H1 (cell line): ENCODE results near the gene GALNT9. TPM values are rescaled to one million over a fixed set of nuclear protein-coding genes. Genes with fewer than 3 reads are reported as not detected.

Source experiments
- CTCF ChIA-PET: fragments of 300-600 bp; sonication (Branson Sonifier 250); formaldehyde crosslinking; loops from one replicate; lab custom pipeline; 2021; ENCODE audit not compliant: partially characterized antibody; lab: Charles Lee
- POLR2A ChIA-PET: fragments of 300-600 bp; sonication (Branson Sonifier 250); formaldehyde crosslinking; loops from one replicate; lab custom pipeline; 2021; ENCODE audit warnings: inconsistent platforms; ENCODE audit not compliant: partially characterized antibody; lab: Charles Lee
- DNase-seq, 2 experiments: peaks; one replicate each; pipeline versions ENCODE4 v3.0.0 to v3.0.0-alpha.2; 2010 to 2022; ENCODE audit warnings: low spot score in 2 of 2, low read depth in 1 of 2, mixed read lengths in 1 of 2
- FAIRE-seq: peaks from 2 replicates; lab custom pipeline; 2011; peaks lifted over from hg19 to GRCh38; lab: Jason Lieb, UNC
- H2AFZ ChIP-seq: 2 replicates; pipeline ENCODE4 v1.8.1; 2012; ENCODE audit warnings: low read length, inconsistent platforms
- H2AK5ac ChIP-seq: 2 replicates; pipeline ENCODE4 v1.6.1; 2013; ENCODE audit warnings: low read depth, low read length
- H2BK120ac ChIP-seq: replicated peaks from 2 replicates; pipeline ENCODE3; 2013; ENCODE audit warnings: low read depth, low read length, inconsistent platforms
- H2BK12ac ChIP-seq: 2 replicates; pipeline ENCODE4 v1.6.1; 2013; ENCODE audit warnings: low read depth, low read length
- H2BK15ac ChIP-seq: 2 replicates; pipeline ENCODE4 v1.6.1; 2013; ENCODE audit warnings: low read length
- H2BK20ac ChIP-seq: 2 replicates; pipeline ENCODE4 v1.6.1; 2013; ENCODE audit warnings: low read length
- H2BK5ac ChIP-seq: 2 replicates; pipeline ENCODE4 v1.6.1; 2013; ENCODE audit warnings: low read depth, low read length
- H3K14ac ChIP-seq: 2 replicates; pipeline ENCODE4 v1.6.1; 2013; ENCODE audit warnings: inconsistent platforms; ENCODE audit not compliant: insufficient read length
- H3K18ac ChIP-seq: 2 replicates; pipeline ENCODE4 v1.6.1; 2013; ENCODE audit warnings: low read length; ENCODE audit errors: extremely low read depth
- H3K23ac ChIP-seq: 2 replicates; pipeline ENCODE4 v1.6.1; 2013; ENCODE audit warnings: inconsistent platforms; ENCODE audit not compliant: insufficient read length
- H3K23me2 ChIP-seq: 2 replicates; pipeline ENCODE4 v1.6.1; 2013; ENCODE audit warnings: low read depth, low read length
- H3K27ac ChIP-seq: 2 replicates; pipeline ENCODE4 v1.6.1; 2011; ENCODE audit warnings: low read depth, low read length, inconsistent platforms
- H3K27me3 ChIP-seq, 4 experiments: replicated peaks in 1 of 4; 1 replicate in 1 of 4; 2 replicates in 3 of 4; pipeline versions ENCODE4 v1.6.1 to v1.8.1; 2011 to 2013; ENCODE audit warnings: low read length in 3 of 4, mild to moderate bottlenecking in 3 of 4, inconsistent platforms in 2 of 4, mixed read lengths in 2 of 4, moderate library complexity in 1 of 4; ENCODE audit not compliant: control insufficient read depth in 3 of 4, insufficient read depth in 3 of 4; ENCODE audit errors: extremely low read depth in 1 of 4
- H3K36me3 ChIP-seq, 4 experiments: 2 replicates each; pipeline versions ENCODE4 v1.6.1 to v1.8.1; 2011 to 2013; ENCODE audit warnings: mild to moderate bottlenecking in 4 of 4, low read length in 3 of 4, moderate library complexity in 2 of 4, control low read depth in 1 of 4, inconsistent platforms in 1 of 4; ENCODE audit not compliant: insufficient read depth in 4 of 4, control insufficient read depth in 2 of 4
- H3K4ac ChIP-seq: replicated peaks from 2 replicates; pipeline ENCODE3; 2013; ENCODE audit warnings: low read length, low read depth, mixed read lengths, inconsistent platforms; ENCODE audit not compliant: insufficient read length
- H3K4me1 ChIP-seq, 4 experiments: replicated peaks in 1 of 4; 1 replicate in 1 of 4; 2 replicates in 3 of 4; pipeline versions ENCODE4 v1.6.1 to v1.8.1; 2011 to 2013; ENCODE audit warnings: low read length in 3 of 4, inconsistent platforms in 2 of 4, mixed read lengths in 1 of 4; ENCODE audit not compliant: insufficient read depth in 4 of 4, control insufficient read depth in 3 of 4
- H3K4me2 ChIP-seq, 2 experiments: 2 replicates each; pipeline versions ENCODE4 v1.6.1 to v1.8.1; 2011 to 2013; ENCODE audit warnings: low read depth in 2 of 2, low read length in 2 of 2, control low read depth in 1 of 2, inconsistent platforms in 1 of 2, mild to moderate bottlenecking in 1 of 2; ENCODE audit not compliant: insufficient read depth in 1 of 2
- H3K4me3 ChIP-seq, 4 experiments: fragments of 200-600, 300-600 bp in 1 of 4; sonication (generic), shearing (Covaris generic), sonication (Bioruptor Twin) in 1 of 4; 2 replicates each; pipeline versions ENCODE4 v1.5.1 to v1.8.1; 2011 to 2016; ENCODE audit warnings: low read length in 4 of 4, low read depth in 3 of 4, control low read depth in 2 of 4, inconsistent platforms in 2 of 4, mild to moderate bottlenecking in 2 of 4, mixed read lengths in 1 of 4, moderate library complexity in 1 of 4; ENCODE audit not compliant: insufficient read depth in 2 of 4; ENCODE audit errors: extremely low read depth in 1 of 4
- H3K56ac ChIP-seq: replicated peaks from 2 replicates; pipeline ENCODE3; 2013; ENCODE audit warnings: low read depth, mild to moderate bottlenecking, mixed read lengths, low read length, inconsistent platforms; ENCODE audit not compliant: insufficient read length
- H3K79me1 ChIP-seq: 2 replicates; pipeline ENCODE4 v1.6.1; 2013; ENCODE audit warnings: low read depth, low read length, control low read depth
- H3K79me2 ChIP-seq, 2 experiments: 2 replicates each; pipeline versions ENCODE4 v1.6.1 to v1.8.1; 2012 to 2013; ENCODE audit warnings: low read length in 2 of 2, mild to moderate bottlenecking in 2 of 2, inconsistent platforms in 1 of 2; ENCODE audit not compliant: insufficient read depth in 2 of 2, control insufficient read depth in 1 of 2
- H3K9ac ChIP-seq, 4 experiments: replicated peaks in 1 of 4; 1 replicate in 1 of 4; 2 replicates in 3 of 4; pipeline versions ENCODE4 v1.6.1 to v1.8.1; 2011 to 2013; ENCODE audit warnings: low read depth in 3 of 4, low read length in 3 of 4, control low read depth in 2 of 4, mild to moderate bottlenecking in 2 of 4, moderate library complexity in 2 of 4, inconsistent platforms in 1 of 4; ENCODE audit errors: extremely low read depth in 1 of 4
- H3K9me3 ChIP-seq, 2 experiments: 2 replicates each; pipeline versions ENCODE4 v1.6.1 to v1.8.1; 2012 to 2013; ENCODE audit warnings: mild to moderate bottlenecking in 2 of 2, moderate library complexity in 2 of 2, control low read depth in 1 of 2, inconsistent platforms in 1 of 2, low read depth in 1 of 2, low read length in 1 of 2, mixed read lengths in 1 of 2; ENCODE audit not compliant: insufficient read depth in 2 of 2
- H4K20me1 ChIP-seq, 2 experiments: replicated peaks in 1 of 2; 2 replicates each; pipeline versions ENCODE3 to v1.8.1; 2011 to 2013; ENCODE audit warnings: inconsistent platforms in 2 of 2, low read length in 2 of 2, mild to moderate bottlenecking in 1 of 2; ENCODE audit not compliant: insufficient read depth in 2 of 2, control insufficient read depth in 1 of 2
- H4K5ac ChIP-seq: 2 replicates; pipeline ENCODE4 v1.6.1; 2013; ENCODE audit warnings: low read length, low read depth, mixed read lengths, inconsistent platforms; ENCODE audit not compliant: insufficient read length
- H4K8ac ChIP-seq: 2 replicates; pipeline ENCODE4 v1.8.0; 2013; ENCODE audit warnings: mild to moderate bottlenecking, moderate library complexity, low read length, inconsistent platforms; ENCODE audit not compliant: insufficient read depth; ENCODE audit errors: extremely low read depth
- H4K91ac ChIP-seq: replicated peaks from 2 replicates; pipeline ENCODE3; 2013; ENCODE audit warnings: low read length, mixed read lengths, inconsistent platforms; ENCODE audit not compliant: insufficient read length
- BRCA1 ChIP-seq: IDR thresholded peaks from 2 replicates; pipeline ENCODE4 v1.6.1; 2012; ENCODE audit warnings: low read depth, low read length, improper control_type of control experiment
- CBX5 ChIP-seq: fragments of 300-800, 300-1000 bp; sonication (generic); IDR thresholded peaks from 2 replicates; pipeline ENCODE4 v1.7.1; 2016; ENCODE audit warnings: antibody characterized with exemption, low read length, low read depth
- CEBPB ChIP-seq: IDR thresholded peaks from 2 replicates; pipeline ENCODE4 v1.6.1; 2012; ENCODE audit warnings: low read depth, low read length
- EP300 ChIP-seq, 2 experiments: IDR thresholded peaks; 1 replicate in 1 of 2; 2 replicates in 1 of 2; pipeline ENCODE4 v1.6.1; 2011 to 2012; ENCODE audit warnings: low read depth in 2 of 2, low read length in 2 of 2, mild to moderate bottlenecking in 2 of 2, borderline replicate concordance in 1 of 2, inconsistent platforms in 1 of 2, moderate library complexity in 1 of 2
- HDAC6 ChIP-seq: IDR thresholded peaks from one replicate; pipeline ENCODE4 v1.7.1; 2012; ENCODE audit warnings: low read depth, mild to moderate bottlenecking, inconsistent platforms, low read length, moderate library complexity
- SIN3A ChIP-seq, 2 experiments: IDR thresholded peaks in 1 of 2; conservative IDR thresholded peaks in 1 of 2; 2 replicates each; pipeline ENCODE4 v1.6.1; 2011 to 2012; ENCODE audit warnings: low read length in 2 of 2, improper control_type of control experiment in 1 of 2, low read depth in 1 of 2, mild to moderate bottlenecking in 1 of 2
- TAF1 ChIP-seq: IDR thresholded peaks from 2 replicates; pipeline ENCODE4 v1.6.1; 2011; ENCODE audit warnings: mild to moderate bottlenecking, low read depth, low read length
- ZNF274 ChIP-seq: IDR thresholded peaks from 2 replicates; pipeline ENCODE4 v1.7.0; 2012; ENCODE audit warnings: low read length, borderline replicate concordance; ENCODE audit errors: extremely low read depth
- WGBS, 2 experiments: shearing (Covaris generic) in 1 of 2; methylation state at CpG; one replicate each; pipeline versions ENCODE4 v1.1.6 to v1.1.7; 2013 to 2015; ENCODE audit warnings: low lambda C conversion rate in 2 of 2, mixed read lengths in 2 of 2, inconsistent platforms in 1 of 2, low coverage in 1 of 2, missing lambda C conversion rate in 1 of 2; ENCODE audit not compliant: insufficient replicate concordance in 2 of 2, insufficient coverage in 1 of 2, insufficient read length in 1 of 2; ENCODE audit errors: extremely low coverage in 1 of 2, missing lambda C conversion rate in 1 of 2; 5-methylcytosine and 5-hydroxymethylcytosine counted together
- polyA plus RNA-seq, 7 experiments: library from polyadenylated mRNA; depleted of rRNA in 3 of 7; stranded (reverse) in 5 of 7; unstranded in 2 of 7; fragments of >200 nt in 5 of 7; fragments of 200-250 nt in 2 of 7; gene quantifications; 1 replicate in 5 of 7; 2 replicates in 1 of 7; 4 replicates in 1 of 7; pipeline versions ENCODE4 v1.2.1 to v1.2.3, GENCODE V29; 2011 to 2013; ENCODE audit warnings: missing spikeins in 2 of 7, mixed read lengths in 2 of 7
- total RNA-seq: library from RNA; stranded (reverse); fragmentation: NEBNext Ultra II Directional; extraction: Animal tissue kit (Norgen Biotek cat#: 25700); gene quantifications from 2 replicates; pipeline ENCODE4 v1.2.1, GENCODE V29; 2021
- TF ChIP-seq, protein P1 (sequence below): IDR thresholded peaks from 2 replicates; pipeline ENCODE4 v1.6.1; 2011; ENCODE audit warnings: low read depth, mild to moderate bottlenecking, low read length; ENCODE audit not compliant: insufficient read depth
- TF ChIP-seq, protein P2 (sequence below): IDR thresholded peaks from 2 replicates; pipeline ENCODE4 v1.6.1; 2012; ENCODE audit warnings: inconsistent platforms

GALNT9 gene
- total and polyA plus RNA-seq, 2 of the 8 experiments (the other 6 are each of a cell fraction or from before 2014, with no cell fraction given), result 2.0 to 3.6 TPM

DNA sequence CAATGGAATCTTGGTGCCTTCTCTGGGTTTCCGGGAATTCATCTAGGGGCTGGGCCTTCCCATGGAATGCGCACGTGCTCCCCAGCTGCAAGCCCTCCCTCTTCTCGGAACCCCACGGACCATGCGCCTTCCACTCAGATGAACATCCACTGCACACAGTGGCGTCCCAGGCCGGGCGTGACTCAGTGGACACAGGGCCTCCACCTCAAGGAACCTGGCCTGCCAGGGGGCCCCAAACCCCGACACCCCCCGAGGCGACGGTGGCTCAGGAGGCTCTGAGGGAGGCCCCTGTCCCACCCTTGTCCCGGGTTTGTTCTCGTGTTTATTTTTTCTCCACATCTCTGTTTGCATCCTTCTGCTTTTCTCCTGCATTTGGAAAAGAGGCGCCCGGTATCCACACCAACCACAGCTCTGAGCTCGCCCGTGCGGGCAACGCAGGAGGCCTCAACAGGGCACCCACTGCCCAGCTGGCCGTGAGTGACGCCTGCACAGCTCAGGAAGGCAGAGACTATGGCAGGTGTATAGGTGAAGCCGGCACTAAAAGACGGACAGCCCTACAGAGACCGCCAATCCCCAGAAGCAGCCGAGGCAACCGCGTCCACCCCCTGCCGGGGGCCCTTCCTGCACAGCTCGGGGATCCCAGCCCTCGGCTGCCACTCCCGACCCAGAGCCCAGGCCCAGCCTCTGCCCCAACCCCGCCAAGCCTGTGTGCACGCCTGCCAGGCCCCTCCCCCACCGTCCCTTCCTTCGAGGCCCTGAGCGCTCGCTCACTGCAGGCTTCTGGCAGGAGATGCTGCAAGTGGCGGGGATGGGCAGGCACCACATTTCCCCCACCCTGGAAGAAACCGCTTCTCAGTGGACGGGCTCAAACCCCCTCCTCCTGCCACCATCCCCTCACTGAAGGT lies 23.8 kb upstream of the GALNT9 start:
- Histone ChIP-seq H3K9me3 (peaks cover 3 to 14% of the 10 kb centered on the region in 2 experiments; a peak in 1 of 4 replicates), H3K36me3 (no peaks in the 10 kb centered on the region), H2BK120ac (no peak overlapping the region), H4K5ac (no peak overlapping the region), H3K14ac (no peak overlapping the region), H2BK15ac (no peak overlapping the region), H3K4me3 (no peak overlapping the region), H4K20me1 (peaks cover 0 to 7% of the 10 kb centered on the region in 2 experiments), H3K4me1 (peaks cover 0 to 13% (median 7%) of the 10 kb centered on the region in 4 experiments; a peak in 4 of 7 replicates), H2BK20ac (no peak overlapping the region), H3K27me3 (peaks cover 0 to 31% (median 16%) of the 10 kb centered on the region in 4 experiments; a peak in 4 of 7 replicates), H3K23me2 (peaks cover 7% of the 10 kb centered on the region; the same call in 1 of the 2 replicates), H4K91ac (no peak overlapping the region), H2BK5ac (no peak overlapping the region), H3K4me2 (no peak overlapping the region), H3K18ac (no peak overlapping the region), H3K79me1 (no peaks in the 10 kb centered on the region), H3K27ac (no peak overlapping the region), H2BK12ac (no peak overlapping the region), H2AK5ac (no peak overlapping the region), H3K9ac (no peak overlapping the region), H3K4ac (no peak overlapping the region), H2AFZ (no peak overlapping the region), H4K8ac (no peak overlapping the region; the same call in 1 of the 2 replicates), H3K23ac (no peak overlapping the region), H3K56ac (no peak overlapping the region), H3K79me2 (no peaks in the 10 kb centered on the region)
- ChIA-PET POLR2A (no interaction called here), CTCF (interaction anchor here (0.9 to 3.5 kb wide), 6 partner anchors 10 to 108 kb away, joined by 3 to 19 read pairs (median 4); no protein-coding TSS in a partner anchor)
- FAIRE-seq, result no peak
- DNase-seq, result no peak
- 77% methylated on average over 40 of the region's 42 CpGs; no CpG with 5 or more reads in 1 of the 2 experiments for WGBS, 2 experiments
- TF ChIP-seq SIN3A (conservative IDR thresholded peaks at IDR 0.05 in 1 of 2, IDR thresholded peaks at IDR 0.05 in 1 of 2; ENCODE audit: low read depth in 1 of 2, low read length in 2 of 2) (no peak), BRCA1 (no peak), TAF1 (no peak), CBX5 (no peak), ZNF274 (no peak), EP300 (IDR thresholded peaks at IDR 0.05; ENCODE audit: borderline replicate concordance in 1 of 2, low read depth in 2 of 2, low read length in 2 of 2) (no peak), CEBPB (no peak), HDAC6 (no peak)
- TF ChIP-seq, protein P1, sequence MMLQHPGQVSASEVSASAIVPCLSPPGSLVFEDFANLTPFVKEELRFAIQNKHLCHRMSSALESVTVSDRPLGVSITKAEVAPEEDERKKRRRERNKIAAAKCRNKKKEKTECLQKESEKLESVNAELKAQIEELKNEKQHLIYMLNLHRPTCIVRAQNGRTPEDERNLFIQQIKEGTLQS, result no peak
- TF ChIP-seq, protein P2, sequence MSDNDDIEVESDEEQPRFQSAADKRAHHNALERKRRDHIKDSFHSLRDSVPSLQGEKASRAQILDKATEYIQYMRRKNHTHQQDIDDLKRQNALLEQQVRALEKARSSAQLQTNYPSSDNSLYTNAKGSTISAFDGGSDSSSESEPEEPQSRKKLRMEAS, result peak; percentile 52; the same call in 1 of the 2 replicates
